Stimulated activated CD8-positive, alpha-beta memory T cell treated with anti-CD3 and anti-CD28 coated beads, Interleukin-4, amount 100 ng/mL, for 24 hours (primary cell): Measurements from ENCODE around the gene ADGRG7.

Source experiments
- DNase-seq: peaks from one replicate; pipeline ENCODE4 v3.0.0-alpha.2; 2020; ENCODE audit warnings: low read depth

The ADGRG7 gene

DNA sequence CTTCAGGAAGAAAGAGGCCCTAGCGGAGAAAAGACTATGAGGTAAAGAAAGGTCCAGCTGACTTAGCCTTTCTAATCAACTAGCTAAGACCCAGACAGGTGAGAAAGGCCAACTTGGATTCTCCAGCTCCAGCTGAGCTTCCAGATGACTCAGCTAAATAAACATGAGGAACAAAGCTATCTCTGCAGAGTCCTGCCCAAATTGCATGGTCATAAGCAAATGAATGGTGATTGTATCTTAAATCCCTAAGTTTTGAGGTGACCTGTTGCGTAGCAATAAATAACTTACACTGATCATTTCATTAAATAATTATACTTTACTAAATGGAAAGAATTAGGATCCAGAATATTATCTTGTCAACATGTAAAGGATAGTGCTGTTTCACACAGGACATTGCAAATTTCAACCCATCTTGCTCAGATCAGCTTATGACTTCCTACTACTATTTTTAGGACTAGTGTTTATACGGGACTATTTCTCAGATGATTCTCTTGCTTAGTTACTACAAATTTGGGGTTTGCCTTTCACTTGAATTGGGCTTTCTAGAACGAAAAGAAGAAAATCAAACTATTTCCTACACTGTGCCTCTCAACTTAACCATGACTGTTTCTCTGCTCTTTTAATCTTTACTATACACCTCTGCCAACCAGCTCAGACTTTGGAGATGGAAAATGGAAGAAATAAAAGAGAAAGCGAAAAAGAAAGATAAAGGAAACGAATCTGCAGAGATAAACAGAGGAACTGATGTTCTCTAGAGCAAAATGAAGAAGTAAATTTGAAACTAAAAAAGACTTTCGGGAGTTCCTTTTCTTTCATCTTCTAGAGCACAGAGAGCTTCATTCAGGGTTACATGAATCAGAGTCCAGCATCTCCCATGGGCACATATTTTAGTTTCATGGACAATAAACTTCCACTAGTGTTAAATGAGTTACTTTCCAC is 6.6 kb upstream of the ADGRG7 start:
- no peak for DNase-seq

GRCh38 chr3:100603469-100603868 is 5.9 kb upstream of the ADGRG7 start:
- no peak for DNase-seq

GRCh38 chr3:100605358-100605757 is 4.0 kb upstream of the ADGRG7 start:
- DNase-seq, result no peak

DNA sequence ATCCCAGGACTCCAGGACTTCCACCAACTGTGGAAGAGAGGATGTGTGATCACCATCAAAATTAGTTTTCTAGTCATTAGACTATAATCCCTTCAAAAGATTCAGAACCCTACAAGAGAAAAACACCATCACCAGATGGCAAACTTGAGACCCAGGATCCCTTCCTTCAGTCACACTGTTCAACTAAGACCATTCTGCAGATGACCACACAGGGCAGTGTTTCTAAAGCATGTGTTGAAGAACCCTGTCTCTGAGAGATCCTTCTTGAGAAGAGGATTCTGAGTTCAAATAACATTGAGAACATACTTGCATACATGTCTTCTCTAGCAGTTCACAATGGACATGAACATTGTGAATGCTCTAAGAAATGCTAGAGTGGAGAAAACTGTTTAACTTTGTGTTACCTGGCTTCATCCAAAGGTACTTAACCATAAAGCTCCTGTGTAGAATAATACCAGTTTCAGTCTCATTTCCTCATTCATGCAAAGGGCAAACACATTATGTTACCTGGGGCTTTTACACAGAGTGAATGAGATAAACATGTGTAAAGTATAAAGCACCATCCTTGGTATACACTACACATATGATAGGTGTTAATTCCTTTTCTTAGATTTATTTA is 2.4 kb upstream of the ADGRG7 start:
- no peak for DNase-seq

DNA sequence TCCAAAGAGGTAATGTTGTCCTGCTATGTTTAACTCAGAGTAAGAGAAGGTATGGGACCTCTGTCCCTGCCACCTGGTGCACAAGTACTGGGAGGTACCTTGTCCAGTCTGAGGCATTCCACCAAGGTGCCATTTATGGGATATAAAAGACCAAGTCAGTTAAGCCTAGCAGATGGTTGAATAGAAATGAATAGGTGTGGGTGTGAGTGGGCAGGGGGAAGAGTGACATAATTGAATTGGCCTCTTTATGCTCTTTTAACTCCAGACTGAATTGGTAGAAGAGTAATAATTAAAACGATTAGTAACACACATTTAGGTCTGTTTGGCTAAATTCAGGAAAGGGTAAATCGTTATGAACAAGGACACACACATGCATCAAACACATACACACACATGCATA is 562 bp downstream of the ADGRG7 start:
- no peak for DNase-seq

DNA sequence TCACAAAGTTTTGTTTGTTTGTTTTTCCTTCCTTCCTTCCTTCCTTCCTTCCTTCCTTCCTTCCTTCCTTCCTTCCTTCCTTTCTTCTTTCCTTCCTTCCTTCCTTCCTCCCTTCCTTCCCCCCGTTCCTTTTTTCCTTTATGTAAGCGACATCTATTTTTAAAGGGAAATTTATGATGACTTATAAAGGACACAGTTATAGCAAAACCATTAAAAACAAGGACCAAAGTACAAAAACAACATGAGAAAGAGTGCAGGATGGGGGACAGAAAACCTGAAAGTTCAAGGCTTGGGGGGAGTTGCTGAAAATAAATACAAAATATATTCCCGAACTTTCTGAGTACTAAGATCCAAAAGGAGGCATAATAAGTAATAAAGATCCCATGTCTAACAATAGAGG is 1.8 kb downstream of the ADGRG7 start:
- no peak for DNase-seq

DNA sequence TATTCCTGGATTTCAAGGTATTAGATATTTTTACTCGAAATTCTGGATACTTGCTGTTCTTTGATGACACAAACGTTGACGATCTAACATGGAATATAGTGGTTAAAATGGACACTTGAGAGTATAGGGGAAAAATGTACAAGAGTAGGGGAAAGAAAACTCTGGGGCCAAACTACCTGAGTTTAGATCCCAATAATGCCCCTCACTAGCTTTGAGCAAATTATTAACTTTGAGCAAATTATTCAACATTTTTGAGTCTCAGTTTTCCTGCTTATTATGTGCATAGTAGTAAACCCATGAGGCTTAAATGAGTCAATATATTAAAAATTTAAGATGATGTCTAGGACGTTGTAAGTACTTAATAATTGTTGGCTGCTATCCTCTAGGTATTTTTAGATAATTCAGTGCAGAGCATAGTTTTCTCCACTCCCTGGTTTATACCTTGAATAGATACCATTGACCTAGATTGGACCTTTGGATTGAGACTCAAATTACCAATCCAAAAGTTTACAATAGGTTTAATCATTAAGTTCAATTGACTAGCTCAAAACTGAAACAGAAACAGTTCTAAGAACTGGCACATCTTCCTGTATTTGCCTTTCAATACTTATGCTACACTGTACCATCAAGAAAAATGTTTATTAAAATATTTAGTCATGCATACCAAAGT is 4.5 kb downstream of the ADGRG7 start:
- no peak for DNase-seq

GRCh38 chr3:100614941-100615340 is 5.5 kb downstream of the ADGRG7 start:
- no peak for DNase-seq

GRCh38 chr3:100615684-100616083 is 6.3 kb downstream of the ADGRG7 start:
- no peak for DNase-seq

DNA sequence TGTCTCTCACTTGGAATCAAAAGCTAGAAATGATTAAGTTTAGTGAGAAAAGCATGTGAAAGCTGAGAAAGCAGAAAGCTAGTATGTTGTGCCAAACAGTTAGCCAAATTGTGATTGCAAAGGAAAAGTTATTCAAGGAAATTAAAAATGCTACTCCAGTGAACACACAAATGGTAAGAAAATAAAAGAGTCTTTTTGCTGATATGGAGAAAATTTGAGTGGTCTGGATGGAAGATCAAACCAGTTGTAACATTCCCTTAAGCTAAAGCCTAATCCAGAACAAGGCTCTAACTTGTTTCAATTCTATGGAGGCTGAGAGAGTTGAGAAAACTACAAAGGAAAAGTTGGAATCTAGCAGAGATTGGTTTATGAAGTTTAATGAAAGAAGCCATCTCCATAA is 11.8 kb downstream of the ADGRG7 start:
- no peak for DNase-seq

GRCh38 chr3:100627491-100627890 is 18.1 kb downstream of the ADGRG7 start:
- no peak for DNase-seq

GRCh38 chr3:100629421-100630127 is 20.2 kb downstream of the ADGRG7 start:
- DNase-seq, result no peak

DNA sequence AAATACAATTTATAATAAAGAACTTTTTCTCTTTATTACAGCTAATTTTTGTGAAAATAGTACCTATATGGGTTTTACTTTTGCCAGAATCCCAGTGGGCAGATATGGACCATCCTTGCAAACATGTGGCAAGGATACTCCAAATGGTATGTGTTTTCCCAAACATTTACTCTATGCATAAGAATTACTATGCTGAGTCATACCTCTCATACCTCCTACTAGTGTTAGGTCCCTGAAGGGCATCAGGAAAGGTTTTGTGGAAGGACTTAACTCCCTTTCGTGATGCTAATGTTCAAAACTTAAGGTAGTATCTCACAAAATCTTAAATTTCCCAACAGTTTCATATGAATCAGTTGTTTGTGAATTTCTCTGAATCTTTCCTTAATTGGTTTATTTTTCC is 21.3 kb downstream of the ADGRG7 start:
- DNase-seq, result no peak

- DNase-seq, result no peak
Measured at GRCh38 chr3:100631236-100631635, 21.8 kb downstream of the ADGRG7 start.

- peak; percentile 1 for DNase-seq
Measured at GRCh38 chr3:100634493-100635272, 25.3 kb downstream of the ADGRG7 start.

DNA sequence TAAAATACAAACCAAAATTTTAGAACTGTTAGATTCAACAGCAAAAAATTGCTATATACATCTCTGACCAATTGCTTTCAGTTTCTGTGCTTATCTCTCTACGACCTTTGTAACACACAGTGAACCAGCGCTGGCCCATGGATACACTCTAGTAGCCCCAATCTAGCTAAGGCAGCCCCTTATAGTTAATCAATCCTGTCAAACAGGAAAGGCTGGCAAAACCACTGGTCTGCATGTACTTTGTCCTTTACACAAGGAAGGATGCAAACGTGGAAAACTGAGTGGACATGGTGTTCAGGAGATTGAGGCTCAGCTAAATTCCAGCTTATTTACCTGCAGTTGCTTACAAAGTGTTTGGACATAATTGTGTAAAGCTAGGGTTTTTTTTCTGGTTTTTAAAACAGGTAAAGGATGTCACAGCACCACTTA is 25.9 kb downstream of the ADGRG7 start:
- no peak for DNase-seq

DNA sequence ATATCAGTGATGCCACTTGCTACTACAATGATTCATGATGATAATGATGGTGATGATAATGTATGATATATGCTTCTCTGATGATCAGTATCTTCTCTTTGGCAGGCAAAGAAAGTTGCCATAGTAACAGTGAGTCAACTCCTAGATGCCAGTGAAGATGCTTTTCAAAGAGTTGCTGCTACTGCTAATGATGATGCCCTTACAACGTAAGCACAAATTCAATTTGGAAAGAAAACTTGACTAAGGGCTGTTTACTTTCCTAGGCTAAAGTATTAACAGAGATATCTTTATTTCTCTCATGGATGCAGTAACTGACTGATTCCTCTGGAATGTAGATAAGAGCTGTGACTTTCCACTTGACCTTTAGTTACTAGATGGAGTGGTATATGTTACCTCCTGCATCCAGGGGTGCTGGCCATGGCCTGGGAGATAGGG is 27.8 kb downstream of the ADGRG7 start:
- no peak for DNase-seq

DNA sequence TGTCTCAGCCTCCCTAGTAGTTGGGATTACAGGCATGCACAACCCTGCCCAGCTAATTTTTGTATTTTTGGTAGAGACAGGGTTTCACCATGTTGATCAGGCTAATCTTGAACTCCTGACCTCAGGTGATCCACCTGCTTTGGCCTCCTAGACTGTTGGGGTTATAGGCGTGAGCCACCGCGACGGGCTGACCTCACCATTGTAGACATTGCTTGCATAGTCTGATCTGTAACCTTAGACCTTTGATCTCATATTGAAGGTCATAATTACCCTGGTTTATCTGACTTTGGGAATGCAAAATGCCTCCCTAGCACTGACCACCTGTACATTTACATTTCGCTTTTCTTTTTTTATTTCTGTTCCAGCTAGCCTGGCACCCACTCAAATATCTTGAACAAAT is 31.2 kb downstream of the ADGRG7 start:
- DNase-seq, result no peak

DNA sequence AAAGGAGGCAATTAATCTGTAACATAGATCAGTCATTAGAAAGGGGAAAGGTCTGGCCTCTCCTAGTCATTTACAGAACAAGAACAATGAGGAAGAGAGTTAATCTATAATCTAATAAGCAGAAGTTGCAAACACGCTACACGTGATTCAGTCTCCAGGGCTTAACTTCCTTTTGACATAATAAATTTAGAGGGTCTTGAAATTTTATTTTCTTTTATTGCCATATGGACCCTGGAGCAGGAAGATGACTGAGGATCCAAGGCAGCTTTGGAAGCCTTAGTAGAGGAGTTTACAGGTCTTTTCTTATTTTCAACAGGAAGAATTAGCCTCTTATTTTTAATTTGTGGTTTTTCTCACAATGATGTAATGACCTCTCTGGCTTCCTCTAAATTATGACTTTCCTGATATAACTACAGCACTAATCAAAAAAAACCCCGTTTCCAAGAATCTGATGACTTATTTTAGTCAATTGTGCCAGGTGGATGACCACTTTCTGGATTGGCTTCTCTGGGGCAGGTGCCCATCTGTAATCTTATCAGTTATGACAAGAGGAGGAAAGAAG is 32.2 kb downstream of the ADGRG7 start:
- no peak for DNase-seq

DNA sequence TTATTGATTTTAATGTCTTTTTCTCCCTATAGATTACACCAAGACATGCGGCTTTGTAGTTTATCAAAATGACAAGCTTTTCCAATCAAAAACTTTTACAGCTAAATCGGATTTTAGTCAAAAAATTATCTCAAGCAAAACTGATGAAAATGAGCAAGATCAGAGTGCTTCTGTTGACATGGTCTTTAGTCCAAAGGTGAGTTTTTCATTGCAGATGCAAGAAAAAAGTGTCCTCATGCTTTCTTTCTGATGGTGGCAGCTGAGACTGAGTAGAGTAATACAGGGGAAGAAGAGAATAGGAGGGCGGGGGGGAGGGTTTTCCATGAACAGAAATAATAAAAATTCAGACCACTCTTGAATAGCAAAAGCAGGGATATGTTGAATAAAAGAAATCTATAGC is 36.5 kb downstream of the ADGRG7 start:
- DNase-seq, result no peak

GRCh38 chr3:100647171-100647570 is 37.8 kb downstream of the ADGRG7 start:
- no peak for DNase-seq
